BJ (cell line): ENCODE measurements around the gene PDCD11. TPM values are rescaled to one million over a fixed set of nuclear protein-coding genes. Genes with fewer than 3 reads are reported as not detected.
A peak's percentile ranks its signal among the peaks of the same experiment; 100 is the strongest.

ENCODE experiments used
- CTCF ChIA-PET: fragments of 350-600 bp; formaldehyde crosslinking; extraction: SDS; loops from one replicate; lab custom pipeline; 2021; ENCODE audit warnings: antibody characterized with exemption, inconsistent platforms; lab: Yijun Ruan, JAX
- POLR2A ChIA-PET: fragments of 300-600 bp; sonication (Branson Sonifier 250); formaldehyde crosslinking; extraction: SDS; loops from one replicate; lab custom pipeline; 2021; ENCODE audit warnings: antibody characterized with exemption; lab: Charles Lee
- DNase-seq: peaks from one replicate; pipeline ENCODE4 v3.0.0-alpha.2; 2011; ENCODE audit warnings: low read depth
- H3K27me3 ChIP-seq: 2 replicates; pipeline ENCODE4 v1.6.0; 2011; ENCODE audit warnings: low read length; ENCODE audit not compliant: control insufficient read depth, insufficient read depth
- H3K36me3 ChIP-seq: 2 replicates; pipeline ENCODE4 v1.5.1; 2011; ENCODE audit warnings: low read length; ENCODE audit not compliant: control insufficient read depth, insufficient read depth
- H3K4me3 ChIP-seq: 2 replicates; pipeline ENCODE4 v1.5.1; 2011; ENCODE audit warnings: low read depth, mild to moderate bottlenecking, control low read depth, low read length
- CTCF ChIP-seq: IDR thresholded peaks from 2 replicates; pipeline ENCODE4 v1.5.1; 2011; ENCODE audit warnings: low read depth, mild to moderate bottlenecking, control low read depth, inconsistent platforms, low read length, moderate library complexity; ENCODE audit not compliant: insufficient read depth
- polyA plus RNA-seq: library from polyadenylated mRNA; depleted of rRNA; stranded (reverse); fragments of >200 nt; gene quantifications from 2 replicates; pipeline ENCODE4 v1.2.3, GENCODE V29; 2011

PDCD11 gene
- polyA plus RNA-seq, 1 experiment, result 17.0 TPM

- Histone ChIP-seq H3K4me3 (no peak overlapping the region), H3K27me3 (peaks cover under 1% of the 10 kb centered on the region; the same call in 1 of the 2 replicates), H3K36me3 (no peaks in the 10 kb centered on the region)
- no peak for DNase-seq
- ChIA-PET POLR2A (no interaction called here), CTCF (interaction anchor here (1.6 kb wide), 1 partner anchor 12 kb away, joined by 5 read pairs; no protein-coding TSS in a partner anchor)
- no peak for TF ChIP-seq CTCF
Observed at GRCh38 chr10:103473261-103473671, 76.8 kb downstream of the PDCD11 start.

- Histone ChIP-seq H3K36me3 (no peaks in the 10 kb centered on the region), H3K27me3 (no peaks in the 10 kb centered on the region; the same call in 1 of the 2 replicates), H3K4me3 (no peak overlapping the region)
- no peak for DNase-seq
- no peak for TF ChIP-seq CTCF
- POLR2A ChIA-PET, result no interaction called here
- CTCF ChIA-PET, result interaction anchor here (3.6 kb wide), 1 partner anchor 12 kb away, joined by 19 read pairs; no protein-coding TSS in a partner anchor
Observed at GRCh38 chr10:103474077-103474476, 77.7 kb downstream of the PDCD11 start.

GRCh38 chr10:103475437-103475836 is 79.0 kb downstream of the PDCD11 start:
- no peaks in the 10 kb centered on the region for H3K36me3 ChIP-seq
- ChIA-PET CTCF (interaction anchor here (3.6 kb wide), 1 partner anchor 10 kb away, joined by 19 read pairs; no protein-coding TSS in a partner anchor), POLR2A (no interaction called here)
- no peak for TF ChIP-seq CTCF
- no peak for DNase-seq
- H3K27me3 ChIP-seq, result no peaks in the 10 kb centered on the region
- no peak overlapping the region for H3K4me3 ChIP-seq

- Histone ChIP-seq H3K36me3 (no peaks in the 10 kb centered on the region), H3K27me3 (no peaks in the 10 kb centered on the region), H3K4me3 (no peak overlapping the region)
- DNase-seq, result no peak
- CTCF ChIA-PET, result interaction anchor here (0.7 to 3.6 kb wide), 3 partner anchors 9 to 88 kb away, joined by 3 to 19 read pairs (median 3); no protein-coding TSS in a partner anchor
- TF ChIP-seq CTCF, result peak; percentile 25
- POLR2A ChIA-PET, result no interaction called here
Observed at GRCh38 chr10:103476046-103476768, 79.8 kb downstream of the PDCD11 start.

- ChIA-PET POLR2A (no interaction called here), CTCF (interaction anchor here (0.6 kb wide), 1 partner anchor 610 kb away, joined by 3 read pairs; no protein-coding TSS in a partner anchor)
- H3K27me3 ChIP-seq, result no peaks in the 10 kb centered on the region
- no peak for TF ChIP-seq CTCF
- no peaks in the 10 kb centered on the region for H3K36me3 ChIP-seq
- no peak for DNase-seq
- H3K4me3 ChIP-seq, result no peak overlapping the region
Observed at GRCh38 chr10:103478671-103479070, 82.2 kb downstream of the PDCD11 start.
